ENCODE results near the gene ZCCHC12. TPM values are rescaled to one million over a fixed set of nuclear protein-coding genes. Genes with fewer than 3 reads are reported as not detected.

ZCCHC12 gene
- total RNA-seq, 6 experiments from 2014 or later = not detected

DNA sequence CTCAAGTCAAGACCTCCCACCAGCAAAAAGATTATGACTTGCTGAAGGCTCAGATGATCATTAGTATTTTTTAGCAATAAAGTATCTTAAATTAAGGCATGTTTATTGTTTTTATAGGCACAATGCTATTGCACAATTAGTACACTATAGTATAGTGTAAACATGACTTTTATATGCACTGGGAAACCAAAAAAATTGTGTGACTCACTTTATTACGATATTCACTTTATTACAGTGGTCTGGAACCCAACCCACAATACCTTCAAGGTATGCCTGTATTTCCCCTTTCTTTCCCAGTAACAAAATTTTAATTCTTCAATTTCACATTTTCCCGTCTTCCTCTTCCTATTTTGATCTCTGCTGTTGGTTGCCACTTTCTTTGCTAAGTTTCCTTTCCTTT, 37.7 kb downstream of the ZCCHC12 start:
- no peak for DNase-seq
- Mint-ChIP-seq H3K9me3 (no peaks in the 10 kb centered on the region), H3K27ac (no peak overlapping the region), H3K4me3 (no peak overlapping the region), H3K27me3 (ENCODE audit: insufficient read depth) (peaks cover 7% of the 10 kb centered on the region; the same call in 1 of the 2 replicates), H3K36me3 (ENCODE audit: low read depth) (no peaks in the 10 kb centered on the region), H3K4me1 (ENCODE audit: low read depth) (no peaks in the 10 kb centered on the region)
- TF ChIP-seq, protein P1, sequence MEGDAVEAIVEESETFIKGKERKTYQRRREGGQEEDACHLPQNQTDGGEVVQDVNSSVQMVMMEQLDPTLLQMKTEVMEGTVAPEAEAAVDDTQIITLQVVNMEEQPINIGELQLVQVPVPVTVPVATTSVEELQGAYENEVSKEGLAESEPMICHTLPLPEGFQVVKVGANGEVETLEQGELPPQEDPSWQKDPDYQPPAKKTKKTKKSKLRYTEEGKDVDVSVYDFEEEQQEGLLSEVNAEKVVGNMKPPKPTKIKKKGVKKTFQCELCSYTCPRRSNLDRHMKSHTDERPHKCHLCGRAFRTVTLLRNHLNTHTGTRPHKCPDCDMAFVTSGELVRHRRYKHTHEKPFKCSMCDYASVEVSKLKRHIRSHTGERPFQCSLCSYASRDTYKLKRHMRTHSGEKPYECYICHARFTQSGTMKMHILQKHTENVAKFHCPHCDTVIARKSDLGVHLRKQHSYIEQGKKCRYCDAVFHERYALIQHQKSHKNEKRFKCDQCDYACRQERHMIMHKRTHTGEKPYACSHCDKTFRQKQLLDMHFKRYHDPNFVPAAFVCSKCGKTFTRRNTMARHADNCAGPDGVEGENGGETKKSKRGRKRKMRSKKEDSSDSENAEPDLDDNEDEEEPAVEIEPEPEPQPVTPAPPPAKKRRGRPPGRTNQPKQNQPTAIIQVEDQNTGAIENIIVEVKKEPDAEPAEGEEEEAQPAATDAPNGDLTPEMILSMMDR (IDR thresholded peaks at IDR 0.05) = no peak

DNA sequence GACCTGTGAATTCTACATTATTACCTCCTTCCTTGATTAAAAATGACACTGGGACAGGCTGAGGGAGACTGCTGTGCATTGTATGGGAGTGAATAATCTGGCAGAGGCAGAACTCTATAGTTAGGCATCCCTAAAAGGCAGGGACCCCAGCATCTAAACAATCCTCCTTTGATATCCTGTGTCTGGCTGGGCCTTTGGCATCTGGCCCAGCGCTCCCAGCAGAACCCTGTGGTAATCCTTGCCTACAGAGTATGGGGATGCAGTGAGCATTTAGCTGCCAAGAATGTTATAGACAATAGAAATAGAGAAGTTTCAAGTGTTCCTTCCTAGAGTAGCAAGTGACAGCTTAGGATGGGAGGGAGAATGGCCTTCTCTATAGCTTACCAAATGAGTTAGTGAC, 38.5 kb downstream of the ZCCHC12 start:
- H3K9me3 Mint-ChIP-seq = no peaks in the 10 kb centered on the region
- H3K4me3 Mint-ChIP-seq = no peak overlapping the region
- H3K27me3 Mint-ChIP-seq (ENCODE audit: insufficient read depth) = peaks cover 9% of the 10 kb centered on the region; the same call in 1 of the 2 replicates
- no peak overlapping the region for H3K27ac Mint-ChIP-seq
- no peaks in the 10 kb centered on the region for H3K36me3 Mint-ChIP-seq (ENCODE audit: low read depth)
- no peak for DNase-seq
- H3K4me1 Mint-ChIP-seq (ENCODE audit: low read depth) = no peaks in the 10 kb centered on the region
- TF ChIP-seq, protein P1 (IDR thresholded peaks at IDR 0.05) = no peak

DNA sequence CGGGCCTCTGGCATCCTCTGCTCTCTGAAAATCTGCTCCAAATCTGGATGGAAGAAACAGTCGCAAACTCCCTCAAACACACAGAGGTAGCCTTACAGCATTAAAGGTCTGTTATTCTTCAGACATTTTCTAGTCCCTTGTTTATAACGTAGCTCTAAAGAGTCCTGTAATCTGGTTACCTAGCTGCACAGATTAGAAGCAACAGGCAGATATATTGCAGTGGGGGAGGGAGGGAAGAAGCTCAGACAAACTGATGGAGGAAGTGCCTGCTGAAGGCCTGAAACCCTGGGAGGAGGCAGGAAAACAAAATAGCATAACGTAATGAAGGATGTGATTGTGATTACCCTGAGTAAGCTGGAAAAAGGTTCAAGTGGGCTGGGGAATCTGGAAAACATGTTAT, 39.4 kb downstream of the ZCCHC12 start:
- H3K9me3 Mint-ChIP-seq = no peaks in the 10 kb centered on the region
- H3K27me3 Mint-ChIP-seq (ENCODE audit: insufficient read depth) = peaks cover 9% of the 10 kb centered on the region; the same call in 1 of the 2 replicates

DNA sequence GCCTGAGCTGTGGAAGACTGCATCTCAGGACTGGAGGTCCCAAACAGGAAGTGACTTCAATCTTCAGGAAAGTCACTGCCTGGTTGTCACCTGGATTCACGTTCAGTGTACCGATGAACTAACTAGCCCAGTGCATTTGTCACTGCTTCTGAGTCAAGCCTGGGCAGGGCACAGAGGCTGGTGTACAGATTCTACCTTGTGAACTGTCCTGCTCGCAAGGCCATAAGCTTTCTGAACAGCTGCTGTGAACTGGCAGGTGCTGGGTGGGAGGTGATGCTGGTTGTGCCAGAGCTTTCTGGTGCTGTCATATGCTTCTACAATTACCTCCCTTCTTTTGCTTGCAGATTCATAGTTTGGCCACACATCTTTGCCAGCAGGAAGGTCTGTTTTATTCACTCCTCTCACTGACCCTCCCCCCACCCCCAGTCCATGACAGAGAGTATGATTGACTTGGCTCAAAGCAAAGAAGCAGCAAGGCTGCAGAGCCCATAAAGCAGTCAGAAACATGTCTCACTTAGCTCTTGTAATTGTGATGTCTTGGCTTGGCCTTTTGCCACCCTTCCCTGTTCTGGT, 40.5 kb downstream of the ZCCHC12 start:
- DNase-seq = no peak
- H3K27ac Mint-ChIP-seq = no peak overlapping the region
- H3K36me3 Mint-ChIP-seq (ENCODE audit: low read depth) = no peaks in the 10 kb centered on the region
- TF ChIP-seq, protein P1 (IDR thresholded peaks at IDR 0.05) = no peak
- H3K9me3 Mint-ChIP-seq = no peaks in the 10 kb centered on the region
- H3K4me1 Mint-ChIP-seq (ENCODE audit: low read depth) = no peaks in the 10 kb centered on the region
- no peak overlapping the region for H3K4me3 Mint-ChIP-seq
- peaks cover 9% of the 10 kb centered on the region; the same call in 1 of the 2 replicates for H3K27me3 Mint-ChIP-seq (ENCODE audit: insufficient read depth)

More for the DNA sequence above, 39.4 kb downstream of the ZCCHC12 start:
- Mint-ChIP-seq H3K4me3 (no peak overlapping the region), H3K36me3 (ENCODE audit: low read depth) (no peaks in the 10 kb centered on the region), H3K27ac (no peak overlapping the region), H3K4me1 (ENCODE audit: low read depth) (no peaks in the 10 kb centered on the region)
- no peak for DNase-seq
- TF ChIP-seq, protein P1 (IDR thresholded peaks at IDR 0.05) = no peak

DNA sequence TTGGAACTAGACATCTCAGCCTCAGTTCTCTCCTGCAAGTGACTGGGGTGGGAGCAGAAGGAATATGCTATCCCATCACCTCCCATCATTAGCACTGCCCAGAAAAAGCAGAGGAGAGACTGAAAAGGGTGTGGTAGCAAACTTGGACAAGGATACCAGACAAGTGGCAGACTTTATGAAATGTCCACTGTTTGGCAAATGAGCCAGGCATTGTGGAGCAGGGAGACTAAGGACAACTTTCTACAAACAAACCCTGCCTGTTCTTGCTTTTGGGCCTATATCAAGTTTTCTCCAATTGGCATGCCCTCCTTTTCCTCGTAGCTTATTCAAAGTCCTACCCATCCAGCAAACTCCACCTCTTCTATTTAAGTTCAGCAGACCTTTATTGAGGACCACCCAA, 41.6 kb downstream of the ZCCHC12 start:
- H3K36me3 Mint-ChIP-seq (ENCODE audit: low read depth) = no peaks in the 10 kb centered on the region
- TF ChIP-seq, protein P1 (IDR thresholded peaks at IDR 0.05) = no peak
- H3K27ac Mint-ChIP-seq = no peak overlapping the region
- H3K9me3 Mint-ChIP-seq = no peaks in the 10 kb centered on the region
- no peak overlapping the region for H3K4me3 Mint-ChIP-seq
- H3K27me3 Mint-ChIP-seq (ENCODE audit: insufficient read depth) = peaks cover 7% of the 10 kb centered on the region; the same call in 1 of the 2 replicates
- DNase-seq = no peak
- H3K4me1 Mint-ChIP-seq (ENCODE audit: low read depth) = no peaks in the 10 kb centered on the region

Data from HFFc6 (cell line).